Mucosa of descending colon (tissue), 3 donors: ENCODE results near the gene SHLD2. TPM values are rescaled to one million over a fixed set of nuclear protein-coding genes. Genes with fewer than 3 reads are reported as not detected.

Experiments
- ATAC-seq: fragments of 200-7000 bp; cut with Tn5 transposase; one replicate; pipeline ENCODE4 v1.9.1; 2020; ENCODE audit warnings: mild to moderate bottlenecking, moderate library complexity
- DNase-seq, 3 donors: peaks; one replicate each; pipeline ENCODE4 v3.0.0-alpha.2; 2020
- H3K36me3 ChIP-seq: fragments of 200-600 bp; one replicate; pipeline ENCODE4 v1.8.0; 2021; ENCODE audit warnings: low read depth, mild to moderate bottlenecking
- H3K4me1 ChIP-seq: fragments of 200-600 bp; one replicate; pipeline ENCODE4 v1.8.0; 2021; ENCODE audit warnings: low read depth, mild to moderate bottlenecking
- H3K4me3 ChIP-seq: fragments of 200-600 bp; one replicate; pipeline ENCODE4 v1.8.0; 2021; ENCODE audit warnings: mild to moderate bottlenecking
- H3K9me3 ChIP-seq: fragments of 200-600 bp; one replicate; pipeline ENCODE4 v1.8.0; 2021; ENCODE audit warnings: mild to moderate bottlenecking
- intact Hi-C, 2 donors: fragments of 100-400 bp; cut with DNase I in 1 of 2; cut with micrococcal nuclease in 1 of 2; formaldehyde crosslinking; loops; one replicate each; pipeline versions ENCODE4 v1.11.0 to v1.11.1; 2022; cut with DNase I, micrococcal nuclease
- total RNA-seq, 3 donors: library from RNA; stranded (reverse); fragmentation: NEBNext Ultra II Directional in 2 of 3; extraction: Animal tissue kit (Norgen Biotek cat#: 25700) in 2 of 3; gene quantifications; one replicate each; pipeline versions ENCODE4 v1.2.1 to v1.2.4, GENCODE V29; 2021 to 2023
- TF ChIP-seq, protein P1 (sequence below): fragments of 200-600 bp; IDR thresholded peaks from one replicate; pipeline ENCODE4 v1.8.0; 2022; ENCODE audit warnings: antibody characterized with exemption, mild to moderate bottlenecking
- donor health status: DM: no; HTN: no; CAD: no; lungs with moderate emphysema.
- donor health status: DM: no; HTN: no; CAD: no.
- donor health status: DM: no; HTN: yes; CAD: no.

The SHLD2 gene
- total RNA-seq, 3 donors from 2014 or later, result 28.0 to 32.2 (median 28.7) TPM

DNA sequence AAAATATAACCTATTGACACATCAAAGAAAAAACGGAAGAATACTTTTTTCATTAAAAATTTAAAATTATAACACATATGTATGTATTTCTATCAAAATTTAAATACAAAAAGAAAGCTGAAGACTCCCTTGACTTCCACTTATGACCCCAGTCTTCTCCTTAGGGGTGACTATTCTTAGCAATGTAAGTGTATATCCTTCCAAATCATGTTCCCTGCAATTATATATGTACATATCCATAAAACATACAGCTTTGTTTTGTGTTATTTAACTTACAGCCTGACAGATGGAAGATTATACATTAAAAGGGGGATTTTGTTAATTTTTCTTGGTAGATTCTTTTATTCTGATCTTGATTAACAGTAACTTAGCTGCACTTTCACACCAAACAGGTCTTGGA is 9.5 kb upstream of the SHLD2 start:
- Histone ChIP-seq H3K36me3 (no peaks in the 10 kb centered on the region), H3K9me3 (no peaks in the 10 kb centered on the region), H3K4me3 (no peak overlapping the region), H3K4me1 (peaks cover 5% of the 10 kb centered on the region)
- TF ChIP-seq, protein P1, sequence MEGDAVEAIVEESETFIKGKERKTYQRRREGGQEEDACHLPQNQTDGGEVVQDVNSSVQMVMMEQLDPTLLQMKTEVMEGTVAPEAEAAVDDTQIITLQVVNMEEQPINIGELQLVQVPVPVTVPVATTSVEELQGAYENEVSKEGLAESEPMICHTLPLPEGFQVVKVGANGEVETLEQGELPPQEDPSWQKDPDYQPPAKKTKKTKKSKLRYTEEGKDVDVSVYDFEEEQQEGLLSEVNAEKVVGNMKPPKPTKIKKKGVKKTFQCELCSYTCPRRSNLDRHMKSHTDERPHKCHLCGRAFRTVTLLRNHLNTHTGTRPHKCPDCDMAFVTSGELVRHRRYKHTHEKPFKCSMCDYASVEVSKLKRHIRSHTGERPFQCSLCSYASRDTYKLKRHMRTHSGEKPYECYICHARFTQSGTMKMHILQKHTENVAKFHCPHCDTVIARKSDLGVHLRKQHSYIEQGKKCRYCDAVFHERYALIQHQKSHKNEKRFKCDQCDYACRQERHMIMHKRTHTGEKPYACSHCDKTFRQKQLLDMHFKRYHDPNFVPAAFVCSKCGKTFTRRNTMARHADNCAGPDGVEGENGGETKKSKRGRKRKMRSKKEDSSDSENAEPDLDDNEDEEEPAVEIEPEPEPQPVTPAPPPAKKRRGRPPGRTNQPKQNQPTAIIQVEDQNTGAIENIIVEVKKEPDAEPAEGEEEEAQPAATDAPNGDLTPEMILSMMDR, result no peak
- no peak for ATAC-seq
- DNase-seq, result no peak
- intact Hi-C loops, result no loop called here

DNA sequence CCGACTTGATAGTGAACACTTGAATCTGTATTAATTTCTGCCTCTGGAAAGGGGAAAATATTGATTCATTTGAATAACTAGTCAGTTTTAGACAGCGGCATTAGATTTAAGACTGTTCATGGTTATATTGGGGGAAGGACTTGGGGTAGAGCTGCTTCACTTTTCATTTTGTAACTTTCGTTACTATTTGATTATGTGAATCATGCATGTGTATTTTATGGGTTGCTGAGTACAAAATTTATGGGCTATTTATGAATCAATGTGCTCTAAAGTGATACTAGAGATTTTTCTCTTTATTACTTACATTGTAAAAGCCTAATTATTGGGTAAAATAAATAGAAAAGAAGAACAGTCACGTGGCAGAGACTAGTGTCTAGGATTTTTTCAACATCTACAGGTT is 5.3 kb upstream of the SHLD2 start:
- ATAC-seq (no peak), DNase-seq (no peak)
- Histone ChIP-seq H3K4me3 (no peak overlapping the region), H3K9me3 (no peaks in the 10 kb centered on the region), H3K4me1 (peaks cover 17% of the 10 kb centered on the region), H3K36me3 (no peaks in the 10 kb centered on the region)
- intact Hi-C loops, result no loop called here
- TF ChIP-seq, protein P1, result no peak

DNA sequence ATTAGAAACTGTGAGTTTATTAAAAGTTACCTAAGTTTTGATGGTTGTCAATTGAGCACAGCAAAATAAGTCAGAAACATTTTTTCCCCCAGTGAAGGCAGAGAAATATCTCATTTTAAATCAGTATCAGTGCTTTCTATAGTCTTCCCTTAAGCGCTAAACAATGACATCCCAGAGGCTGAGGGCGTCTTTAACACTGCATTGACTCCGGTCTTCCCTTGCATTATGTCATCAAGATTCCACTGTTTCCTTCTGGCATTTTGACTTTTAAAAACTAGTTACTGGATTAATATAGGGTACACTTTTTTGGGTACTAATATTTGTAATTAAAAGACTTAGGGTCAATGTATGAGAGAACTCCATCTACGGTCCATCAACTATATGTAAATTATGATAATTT is 4.2 kb upstream of the SHLD2 start:
- no peaks in the 10 kb centered on the region for H3K9me3 ChIP-seq
- no peak overlapping the region for H3K4me3 ChIP-seq
- DNase-seq (no peak), ATAC-seq (no peak)
- H3K4me1 ChIP-seq, result peaks cover 17% of the 10 kb centered on the region
- TF ChIP-seq, protein P1, result no peak
- no peaks in the 10 kb centered on the region for H3K36me3 ChIP-seq
- intact Hi-C loops, result no loop called here

DNA sequence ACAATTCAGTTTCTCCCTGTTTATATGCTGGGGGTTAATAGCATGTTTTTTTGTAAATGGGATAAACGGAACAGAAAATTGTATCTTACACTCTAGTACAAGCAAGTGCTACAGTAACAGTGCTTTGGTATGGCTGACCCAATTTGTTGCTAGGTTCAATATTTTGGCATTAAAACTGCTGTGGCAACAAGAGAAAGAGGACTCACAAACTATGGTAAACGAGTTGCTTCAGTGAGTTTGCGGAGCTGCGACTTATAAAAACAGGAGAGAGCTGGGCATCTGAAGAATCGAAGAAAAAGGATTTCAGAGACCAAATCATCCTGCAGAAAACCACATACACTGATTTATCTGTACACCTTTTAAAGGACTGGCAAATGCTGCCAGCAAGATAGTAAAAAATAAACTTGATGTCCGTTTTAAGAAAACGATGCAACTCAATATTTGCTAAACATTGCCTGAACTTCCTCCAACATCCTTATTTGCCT is 2.6 kb upstream of the SHLD2 start:
- DNase-seq, result peak in 1 of 3 donors; percentile 25
- intact Hi-C loops, result no loop called here
- H3K36me3 ChIP-seq, result no peaks in the 10 kb centered on the region
- no peak for ATAC-seq
- no peak overlapping the region for H3K4me3 ChIP-seq
- peaks cover 17% of the 10 kb centered on the region for H3K4me1 ChIP-seq
- TF ChIP-seq, protein P1, result no peak
- H3K9me3 ChIP-seq, result no peaks in the 10 kb centered on the region

DNA sequence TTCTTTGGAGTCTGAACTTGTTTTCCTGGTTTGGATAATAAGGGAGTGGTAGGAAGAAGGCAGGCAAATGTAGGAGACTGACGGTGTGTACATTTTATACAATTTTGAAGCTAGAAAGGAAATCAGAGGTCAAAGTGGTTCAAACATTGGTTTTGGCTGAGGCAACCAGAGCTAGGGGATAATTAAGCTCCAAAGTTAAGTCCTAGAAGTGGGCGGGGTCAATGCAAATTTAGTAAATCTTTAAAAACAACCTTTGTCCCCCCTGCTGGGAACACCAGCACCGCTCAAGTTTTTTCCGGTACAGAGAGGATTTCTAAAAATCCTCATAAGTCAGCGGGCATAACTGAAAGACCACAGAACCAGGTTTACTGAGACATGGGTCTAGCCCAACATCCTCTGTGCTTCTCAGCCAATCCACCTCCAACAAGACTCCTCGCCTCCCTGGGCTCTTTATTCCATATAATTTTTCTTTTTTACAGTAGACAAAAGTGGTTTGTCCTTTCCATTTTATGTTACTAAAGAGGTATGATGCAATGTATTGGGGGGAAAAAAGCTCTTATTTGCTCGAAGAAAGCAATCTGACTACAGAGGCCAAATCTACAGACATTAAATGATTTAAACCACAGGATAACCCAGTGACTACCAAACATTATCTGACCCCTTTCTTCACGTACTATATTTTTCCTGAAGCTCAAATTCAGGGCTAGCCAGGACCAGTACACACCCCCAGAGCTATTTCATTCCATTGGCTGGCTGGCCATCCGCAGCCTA is 2.0 kb upstream of the SHLD2 start:
- Histone ChIP-seq H3K36me3 (no peaks in the 10 kb centered on the region), H3K4me1 (peaks cover 17% of the 10 kb centered on the region), H3K9me3 (no peaks in the 10 kb centered on the region), H3K4me3 (peak overlapping the region; percentile 61)
- DNase-seq (peak in 2 of 3 donors; percentile 45 to 71), ATAC-seq (peak; percentile 36)
- TF ChIP-seq, protein P1, result no peak
- intact Hi-C loops, result no loop called here
